Renal pelvis (tissue), 4 donors: ENCODE results near the gene PCDHGA10. TPM values are rescaled to one million over a fixed set of nuclear protein-coding genes. Genes with fewer than 3 reads are reported as not detected.
"Not testable (repeated sequence)": the region's sequence is repeated elsewhere in the genome, so short reads cannot be mapped to it uniquely, and the experiment has no call there.

ENCODE experiments used
- DNase-seq: peaks from one replicate; pipeline ENCODE4 v3.0.0-alpha.2; 2013
- polyA plus RNA-seq, 3 donors: library from polyadenylated mRNA; unstranded; fragments of 120-200 nt; gene quantifications; one replicate each; pipeline ENCODE4 v1.2.1, GENCODE V29; 2013; ENCODE audit not compliant: insufficient read length in 3 of 3

PCDHGA10 gene
- polyA plus RNA-seq, 3 donors = 3.1 to 3.7 (median 3.4) TPM

DNA sequence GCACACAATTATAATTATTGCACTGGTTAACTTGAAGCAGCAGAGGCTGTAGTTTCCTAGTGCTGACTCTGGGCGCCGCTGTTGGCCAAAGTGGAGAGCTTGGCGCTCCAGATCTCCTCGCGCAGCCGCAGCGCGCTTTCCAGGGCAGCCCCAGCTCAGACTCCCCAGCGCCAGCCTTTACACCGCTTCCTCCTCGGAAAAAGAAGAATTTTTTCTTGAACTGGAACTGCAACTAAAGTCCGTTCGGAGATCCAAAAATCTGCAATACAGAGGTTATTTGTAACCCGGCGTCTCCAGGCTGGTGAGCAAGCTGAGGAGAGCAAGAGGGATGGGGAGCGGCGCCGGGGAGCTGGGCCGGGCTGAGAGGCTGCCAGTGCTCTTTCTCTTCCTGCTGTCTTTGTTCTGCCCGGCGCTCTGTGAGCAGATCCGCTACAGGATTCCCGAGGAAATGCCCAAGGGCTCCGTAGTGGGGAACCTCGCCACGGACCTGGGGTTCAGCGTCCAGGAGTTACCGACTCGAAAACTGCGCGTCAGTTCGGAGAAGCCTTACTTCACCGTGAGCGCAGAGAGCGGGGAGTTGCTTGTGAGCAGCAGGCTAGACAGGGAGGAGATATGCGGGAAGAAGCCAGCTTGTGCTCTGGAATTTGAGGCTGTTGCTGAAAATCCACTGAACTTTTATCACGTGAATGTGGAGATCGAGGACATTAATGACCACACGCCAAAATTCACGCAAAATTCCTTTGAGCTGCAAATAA lies 25.1 kb upstream of the PCDHGA10 start, which contains the start of gene PCDHGB4:
PCDHGB4 (plus strand) TSS at position 142 of the 755 bp plus-strand sequence; CDS start at position 329, 187 bp downstream.
- not testable (repeated sequence) for DNase-seq

DNA sequence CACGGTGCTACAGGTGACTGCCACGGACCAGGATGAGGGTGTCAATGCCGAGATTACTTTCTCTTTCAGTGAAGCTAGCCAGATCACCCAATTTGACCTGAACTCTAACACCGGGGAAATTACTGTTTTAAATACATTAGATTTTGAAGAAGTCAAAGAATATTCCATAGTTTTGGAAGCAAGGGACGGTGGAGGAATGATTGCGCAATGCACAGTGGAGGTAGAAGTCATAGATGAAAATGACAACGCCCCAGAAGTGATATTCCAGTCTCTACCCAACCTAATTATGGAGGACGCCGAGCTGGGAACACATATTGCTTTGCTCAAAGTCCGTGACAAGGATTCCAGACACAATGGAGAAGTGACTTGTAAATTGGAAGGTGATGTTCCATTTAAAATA lies 24.1 kb upstream of the PCDHGA10 start:
- no peak for DNase-seq

DNA sequence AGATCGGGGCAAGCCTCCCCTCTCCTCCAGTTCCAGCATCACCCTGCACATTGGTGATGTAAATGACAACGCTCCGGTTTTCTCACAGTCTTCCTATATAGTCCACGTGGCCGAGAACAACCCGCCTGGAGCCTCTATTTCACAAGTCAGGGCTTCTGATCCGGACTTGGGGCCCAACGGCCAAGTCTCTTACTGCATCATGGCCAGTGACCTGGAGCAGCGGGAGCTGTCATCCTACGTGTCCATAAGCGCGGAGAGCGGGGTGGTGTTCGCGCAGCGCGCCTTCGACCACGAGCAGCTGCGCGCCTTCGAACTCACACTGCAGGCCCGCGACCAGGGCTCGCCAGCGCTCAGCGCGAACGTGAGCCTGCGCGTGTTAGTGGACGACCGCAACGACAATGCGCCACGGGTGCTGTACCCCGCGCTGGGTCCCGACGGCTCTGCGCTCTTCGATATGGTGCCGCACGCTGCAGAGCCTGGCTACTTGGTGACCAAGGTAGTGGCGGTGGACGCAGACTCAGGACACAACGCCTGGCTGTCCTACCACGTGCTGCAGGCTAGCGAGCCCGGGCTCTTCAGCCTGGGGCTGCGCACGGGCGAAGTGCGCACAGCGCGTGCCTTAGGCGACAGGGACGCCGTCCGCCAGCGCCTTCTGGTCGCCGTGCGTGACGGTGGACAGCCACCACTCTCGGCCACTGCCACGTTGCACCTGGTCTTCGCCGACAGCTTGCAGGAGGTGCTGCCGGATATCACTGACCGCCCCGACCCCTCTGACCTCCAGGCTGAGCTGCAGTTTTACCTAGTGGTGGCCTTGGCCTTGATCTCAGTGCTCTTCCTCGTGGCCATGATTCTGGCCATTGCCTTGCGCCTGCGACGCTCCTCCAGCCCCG lies 23.4 kb upstream of the PCDHGA10 start:
- no peak for DNase-seq

DNA sequence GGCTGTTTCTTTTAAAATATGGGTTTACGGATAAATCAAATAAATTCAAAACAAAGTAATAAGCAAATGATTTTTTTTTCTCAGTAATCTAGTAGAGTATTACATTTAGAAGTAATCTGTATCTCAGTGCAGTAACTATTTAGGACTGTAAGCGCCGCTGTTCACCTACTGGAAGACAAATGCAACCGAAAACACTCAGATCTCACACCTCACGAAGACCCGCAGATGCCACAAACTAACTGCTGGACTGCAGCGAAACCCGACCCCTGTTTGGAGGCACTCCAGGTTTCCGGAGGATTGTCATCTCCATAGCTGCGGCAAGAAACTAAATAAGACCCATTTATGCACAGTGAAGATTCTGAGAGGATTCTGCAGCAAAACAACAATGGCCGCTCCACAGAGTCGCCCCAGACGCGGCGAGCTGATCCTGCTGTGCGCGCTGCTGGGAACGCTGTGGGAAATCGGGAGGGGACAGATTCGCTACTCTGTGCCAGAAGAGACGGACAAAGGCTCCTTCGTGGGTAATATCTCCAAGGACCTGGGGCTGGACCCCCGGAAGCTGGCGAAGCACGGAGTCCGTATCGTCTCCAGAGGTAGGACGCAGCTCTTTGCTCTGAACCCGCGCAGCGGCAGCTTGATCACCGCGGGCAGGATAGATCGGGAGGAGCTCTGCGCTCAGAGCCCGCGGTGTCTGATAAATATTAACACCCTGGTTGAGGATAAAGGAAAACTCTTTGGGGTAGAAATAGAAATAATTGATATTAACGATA lies 20.2 kb upstream of the PCDHGA10 start, which contains the start of gene PCDHGA8:
PCDHGA8 (plus strand) TSS at position 205 of the 770 bp plus-strand sequence; CDS start at position 386, 181 bp downstream.
- no peak for DNase-seq

DNA sequence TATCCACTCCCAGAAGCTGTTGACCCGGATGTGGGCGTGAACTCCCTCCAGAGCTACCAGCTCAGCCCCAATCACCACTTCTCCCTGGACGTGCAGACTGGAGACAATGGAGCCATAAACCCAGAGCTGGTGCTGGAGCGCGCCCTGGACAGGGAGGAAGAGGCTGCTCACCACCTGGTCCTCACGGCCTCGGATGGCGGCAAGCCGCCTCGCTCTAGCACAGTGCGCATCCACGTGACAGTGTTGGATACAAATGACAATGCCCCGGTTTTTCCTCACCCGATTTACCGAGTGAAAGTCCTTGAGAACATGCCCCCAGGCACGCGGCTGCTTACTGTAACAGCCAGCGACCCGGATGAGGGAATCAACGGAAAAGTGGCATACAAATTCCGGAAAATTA lies 19.5 kb upstream of the PCDHGA10 start:
- DNase-seq = no peak

DNA sequence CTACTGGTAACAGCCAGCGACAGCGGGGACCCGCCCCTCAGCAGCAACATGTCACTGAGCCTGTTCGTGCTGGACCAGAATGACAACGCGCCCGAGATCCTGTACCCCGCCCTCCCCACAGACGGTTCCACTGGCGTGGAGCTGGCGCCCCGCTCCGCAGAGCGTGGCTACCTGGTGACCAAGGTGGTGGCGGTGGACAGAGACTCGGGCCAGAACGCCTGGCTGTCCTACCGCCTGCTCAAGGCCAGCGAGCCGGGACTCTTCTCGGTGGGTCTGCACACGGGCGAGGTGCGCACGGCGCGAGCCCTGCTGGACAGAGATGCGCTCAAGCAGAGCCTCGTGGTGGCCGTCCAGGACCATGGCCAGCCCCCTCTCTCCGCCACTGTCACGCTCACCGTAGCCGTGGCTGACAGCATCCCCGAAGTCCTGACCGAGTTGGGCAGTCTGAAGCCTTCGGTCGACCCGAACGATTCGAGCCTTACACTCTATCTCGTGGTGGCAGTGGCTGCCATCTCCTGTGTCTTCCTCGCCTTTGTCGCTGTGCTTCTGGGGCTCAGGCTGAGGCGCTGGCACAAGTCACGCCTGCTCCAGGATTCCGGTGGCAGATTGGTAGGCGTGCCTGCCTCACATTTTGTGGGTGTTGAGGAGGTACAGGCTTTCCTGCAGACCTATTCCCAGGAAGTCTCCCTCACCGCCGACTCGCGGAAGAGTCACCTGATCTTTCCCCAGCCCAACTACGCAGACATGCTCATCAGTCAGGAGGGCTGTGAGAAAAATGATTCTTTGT lies 18.2 kb upstream of the PCDHGA10 start:
- DNase-seq = not testable (repeated sequence)

DNA sequence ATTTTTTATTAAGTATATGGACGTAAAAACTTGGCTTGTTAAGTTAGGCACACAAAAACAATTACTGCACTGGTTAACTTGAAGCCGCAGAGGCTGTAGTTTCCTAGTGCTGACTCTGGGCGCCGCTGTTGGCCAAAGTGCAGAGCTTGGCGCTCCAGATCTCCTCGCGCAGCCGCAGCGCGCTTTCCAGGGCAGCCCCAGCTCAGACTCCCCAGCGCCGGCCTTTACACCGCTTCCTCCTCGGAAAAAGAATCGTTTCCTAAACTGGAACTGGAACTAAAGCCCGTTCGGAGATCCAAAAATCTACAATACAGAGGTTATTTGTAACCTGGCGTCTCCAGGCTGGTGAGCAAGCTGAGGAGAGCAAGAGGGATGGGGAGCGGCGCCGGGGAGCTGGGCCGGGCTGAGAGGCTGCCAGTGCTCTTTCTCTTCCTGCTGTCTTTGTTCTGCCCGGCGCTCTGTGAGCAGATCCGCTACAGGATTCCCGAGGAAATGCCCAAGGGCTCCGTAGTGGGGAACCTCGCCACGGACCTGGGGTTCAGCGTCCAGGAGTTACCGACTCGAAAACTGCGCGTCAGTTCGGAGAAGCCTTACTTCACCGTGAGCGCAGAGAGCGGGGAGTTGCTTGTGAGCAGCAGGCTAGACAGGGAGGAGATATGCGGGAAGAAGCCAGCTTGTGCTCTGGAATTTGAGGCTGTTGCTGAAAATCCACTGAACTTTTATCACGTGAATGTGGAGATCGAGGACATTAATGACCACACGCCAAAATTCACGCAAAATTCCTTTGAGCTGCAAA lies 14.8 kb upstream of the PCDHGA10 start, which contains the start of gene PCDHGB5:
PCDHGB5 (plus strand) TSS at position 192 of the 796 bp plus-strand sequence; CDS start at position 373, 181 bp downstream.
- DNase-seq = not testable (repeated sequence)

DNA sequence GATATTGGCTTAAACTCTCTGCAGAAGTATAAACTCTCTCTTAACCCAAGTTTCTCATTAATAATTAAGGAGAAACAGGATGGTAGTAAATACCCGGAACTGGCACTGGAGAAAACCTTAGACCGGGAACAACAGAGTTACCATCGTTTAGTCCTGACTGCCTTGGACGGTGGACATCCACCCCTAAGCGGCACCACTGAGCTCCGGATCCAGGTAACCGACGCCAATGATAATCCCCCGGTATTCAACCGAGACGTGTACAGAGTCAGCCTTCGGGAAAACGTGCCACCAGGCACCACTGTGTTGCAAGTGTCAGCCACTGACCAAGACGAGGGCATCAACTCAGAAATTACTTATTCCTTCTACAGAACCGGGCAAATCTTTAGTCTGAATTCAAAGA lies 14.2 kb upstream of the PCDHGA10 start:
- no peak for DNase-seq

DNA sequence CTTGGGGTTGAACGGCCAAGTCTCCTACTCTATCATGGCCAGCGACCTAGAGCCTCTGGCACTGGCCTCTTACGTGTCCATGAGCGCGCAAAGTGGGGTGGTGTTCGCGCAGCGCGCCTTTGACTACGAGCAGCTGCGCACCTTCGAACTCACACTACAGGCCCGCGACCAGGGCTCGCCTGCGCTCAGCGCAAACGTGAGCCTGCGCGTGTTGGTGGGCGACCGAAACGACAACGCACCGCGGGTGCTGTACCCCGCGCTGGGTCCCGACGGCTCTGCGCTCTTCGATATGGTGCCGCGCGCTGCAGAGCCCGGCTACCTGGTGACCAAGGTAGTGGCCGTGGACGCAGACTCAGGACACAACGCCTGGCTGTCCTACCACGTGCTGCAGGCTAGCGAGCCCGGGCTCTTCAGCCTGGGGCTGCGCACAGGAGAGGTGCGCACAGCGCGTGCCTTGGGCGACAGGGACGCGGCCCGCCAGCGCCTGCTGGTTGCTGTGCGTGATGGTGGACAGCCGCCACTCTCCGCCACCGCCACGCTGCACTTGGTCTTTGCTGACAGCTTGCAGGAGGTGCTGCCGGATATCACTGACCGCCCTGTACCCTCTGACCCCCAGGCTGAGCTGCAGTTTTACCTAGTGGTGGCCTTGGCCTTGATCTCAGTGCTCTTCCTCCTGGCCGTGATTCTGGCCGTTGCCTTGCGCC lies 13.1 kb upstream of the PCDHGA10 start:
- DNase-seq = no peak

DNA sequence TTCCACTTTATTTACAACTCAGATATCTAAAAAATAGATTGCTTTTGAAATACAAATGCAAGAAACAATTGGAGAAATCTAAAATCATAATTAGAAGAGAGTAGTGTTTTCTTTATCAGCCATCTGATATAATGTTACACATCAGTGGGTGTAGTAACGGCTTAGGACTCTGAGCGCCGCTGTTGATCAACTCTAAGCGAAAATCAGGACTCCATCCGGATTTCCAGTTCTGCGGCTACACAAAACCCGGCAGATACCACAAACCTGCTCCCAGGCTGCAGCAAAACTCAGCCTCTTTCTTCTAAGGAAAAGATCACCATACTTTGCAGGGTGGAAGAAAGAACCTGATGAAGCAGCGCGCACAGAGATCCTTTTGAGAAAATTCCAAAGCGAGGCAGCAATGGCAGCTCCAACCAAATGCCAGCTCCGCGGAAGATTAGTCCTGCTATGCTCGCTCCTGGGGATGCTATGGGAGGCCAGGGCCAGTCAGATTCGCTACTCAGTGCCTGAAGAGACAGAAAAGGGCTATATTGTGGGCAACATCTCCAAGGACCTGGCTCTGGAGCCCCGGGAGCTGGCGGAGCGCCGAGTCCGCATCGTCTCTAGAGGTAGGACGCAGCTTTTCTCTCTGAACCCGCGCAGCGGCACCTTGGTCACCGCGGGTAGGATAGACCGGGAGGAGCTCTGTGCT lies 10.1 kb upstream of the PCDHGA10 start, which contains the start of gene PCDHGA9:
PCDHGA9 (plus strand) TSS at position 226 of the 691 bp plus-strand sequence; CDS start at position 401, 175 bp downstream.
- no peak for DNase-seq

DNA sequence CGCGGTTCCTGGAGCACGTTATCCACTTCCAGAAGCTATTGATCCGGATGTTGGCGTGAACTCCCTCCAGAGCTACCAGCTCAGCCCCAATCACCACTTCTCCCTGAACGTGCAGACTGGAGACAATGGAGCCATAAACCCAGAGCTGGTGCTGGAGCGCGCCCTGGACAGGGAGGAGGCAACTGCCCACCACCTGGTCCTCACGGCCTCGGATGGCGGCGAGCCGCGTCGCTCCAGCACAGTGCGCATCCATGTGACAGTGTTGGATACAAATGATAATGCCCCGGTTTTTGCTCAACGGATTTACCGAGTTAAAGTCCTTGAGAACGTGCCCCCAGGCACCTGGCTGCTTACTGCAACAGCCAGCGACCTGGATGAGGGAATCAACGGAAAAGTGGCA lies 9.4 kb upstream of the PCDHGA10 start:
- DNase-seq = no peak

DNA sequence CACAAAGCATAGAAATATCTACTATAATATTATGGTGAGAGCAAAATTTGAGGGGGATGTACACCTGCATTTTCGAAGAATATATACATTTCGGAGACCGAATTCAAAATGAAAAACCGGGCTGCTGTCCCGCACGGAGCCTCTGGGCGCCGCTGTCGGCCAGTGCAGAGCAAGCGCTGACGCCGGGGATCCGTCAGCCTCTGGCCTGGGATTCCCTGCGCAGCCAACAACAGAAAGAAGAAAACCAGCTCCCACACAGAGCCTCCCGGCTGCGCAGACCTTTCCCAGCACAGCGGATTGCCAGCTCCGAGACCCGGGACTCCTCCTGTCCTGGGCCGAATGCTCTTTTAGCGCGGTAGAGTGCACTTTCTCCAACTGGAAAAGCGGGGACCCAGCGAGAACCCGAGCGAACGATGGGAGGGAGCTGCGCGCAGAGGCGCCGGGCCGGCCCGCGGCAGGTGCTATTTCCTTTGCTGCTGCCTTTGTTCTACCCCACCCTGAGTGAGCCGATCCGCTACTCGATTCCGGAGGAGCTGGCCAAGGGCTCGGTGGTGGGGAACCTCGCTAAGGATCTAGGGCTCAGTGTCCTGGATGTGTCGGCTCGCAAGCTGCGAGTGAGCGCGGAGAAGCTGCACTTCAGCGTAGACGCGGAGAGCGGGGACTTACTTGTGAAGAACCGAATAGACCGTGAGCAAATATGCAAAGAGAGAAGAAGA lies 4.8 kb upstream of the PCDHGA10 start, which contains the start of gene PCDHGB6:
PCDHGB6 (plus strand) TSS at position 232 of the 716 bp plus-strand sequence; CDS start at position 414, 182 bp downstream.
- not testable (repeated sequence) for DNase-seq

DNA sequence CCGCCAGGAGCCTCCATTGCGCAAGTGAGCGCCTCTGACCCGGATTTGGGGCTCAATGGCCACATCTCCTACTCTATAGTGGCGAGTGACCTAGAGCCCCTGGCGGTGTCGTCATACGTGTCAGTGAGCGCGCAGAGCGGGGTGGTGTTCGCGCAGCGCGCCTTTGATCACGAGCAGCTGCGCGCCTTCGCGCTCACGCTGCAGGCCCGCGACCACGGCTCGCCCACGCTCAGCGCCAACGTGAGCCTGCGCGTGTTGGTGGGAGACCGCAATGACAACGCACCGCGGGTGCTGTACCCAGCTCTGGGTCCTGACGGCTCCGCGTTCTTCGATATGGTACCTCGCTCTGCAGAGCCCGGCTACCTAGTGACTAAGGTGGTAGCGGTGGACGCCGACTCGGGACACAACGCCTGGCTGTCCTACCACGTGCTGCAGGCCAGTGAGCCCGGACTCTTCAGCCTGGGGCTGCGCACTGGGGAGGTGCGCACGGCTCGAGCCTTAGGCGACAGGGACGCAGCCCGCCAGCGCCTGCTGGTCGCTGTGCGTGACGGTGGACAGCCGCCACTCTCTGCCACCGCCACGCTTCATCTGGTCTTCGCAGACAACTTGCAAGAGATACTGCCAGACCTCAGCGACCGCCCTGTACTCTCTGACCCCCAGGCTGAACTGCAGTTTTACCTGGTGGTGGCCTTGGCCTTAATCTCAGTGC lies 3.0 kb upstream of the PCDHGA10 start:
- no peak for DNase-seq

DNA sequence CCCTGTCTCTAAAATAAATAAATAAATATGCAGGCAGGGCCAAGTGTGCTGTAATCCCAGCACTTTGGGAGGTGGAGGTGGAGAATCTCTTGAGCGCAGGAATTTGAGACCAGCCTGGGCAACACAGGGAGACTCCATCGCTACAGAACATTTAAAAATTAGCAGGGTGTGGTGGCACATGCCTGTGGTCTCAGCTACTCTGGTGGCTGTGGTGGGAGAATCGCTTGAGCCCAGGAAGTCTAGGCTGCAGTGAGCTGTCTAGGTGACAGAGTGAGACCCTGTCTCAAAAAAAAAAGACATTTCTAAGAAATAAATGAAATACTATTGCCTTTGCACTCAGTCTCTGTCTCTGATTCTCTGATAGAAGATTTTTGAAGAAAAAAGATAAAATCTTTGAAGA lies 1.2 kb upstream of the PCDHGA10 start:
- DNase-seq = no peak

DNA sequence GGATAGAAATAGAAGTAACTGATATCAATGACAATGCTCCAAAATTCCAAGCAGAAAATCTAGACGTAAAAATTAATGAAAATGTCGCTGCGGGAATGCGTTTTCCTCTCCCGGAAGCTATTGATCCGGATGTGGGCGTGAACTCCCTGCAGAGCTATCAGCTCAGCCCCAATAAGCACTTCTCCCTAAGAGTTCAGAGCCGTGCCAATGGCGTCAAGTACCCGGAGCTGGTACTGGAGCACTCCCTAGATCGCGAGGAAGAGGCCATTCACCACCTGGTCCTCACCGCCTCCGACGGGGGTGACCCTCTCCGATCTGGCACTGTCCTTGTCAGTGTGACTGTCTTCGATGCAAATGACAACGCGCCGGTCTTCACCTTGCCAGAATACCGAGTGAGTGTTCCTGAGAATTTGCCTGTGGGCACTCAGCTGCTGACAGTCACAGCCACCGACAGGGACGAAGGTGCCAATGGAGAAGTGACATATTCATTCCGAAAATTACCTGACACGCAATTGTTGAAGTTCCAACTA lies 818 bp downstream of the PCDHGA10 start:
- no peak for DNase-seq

DNA sequence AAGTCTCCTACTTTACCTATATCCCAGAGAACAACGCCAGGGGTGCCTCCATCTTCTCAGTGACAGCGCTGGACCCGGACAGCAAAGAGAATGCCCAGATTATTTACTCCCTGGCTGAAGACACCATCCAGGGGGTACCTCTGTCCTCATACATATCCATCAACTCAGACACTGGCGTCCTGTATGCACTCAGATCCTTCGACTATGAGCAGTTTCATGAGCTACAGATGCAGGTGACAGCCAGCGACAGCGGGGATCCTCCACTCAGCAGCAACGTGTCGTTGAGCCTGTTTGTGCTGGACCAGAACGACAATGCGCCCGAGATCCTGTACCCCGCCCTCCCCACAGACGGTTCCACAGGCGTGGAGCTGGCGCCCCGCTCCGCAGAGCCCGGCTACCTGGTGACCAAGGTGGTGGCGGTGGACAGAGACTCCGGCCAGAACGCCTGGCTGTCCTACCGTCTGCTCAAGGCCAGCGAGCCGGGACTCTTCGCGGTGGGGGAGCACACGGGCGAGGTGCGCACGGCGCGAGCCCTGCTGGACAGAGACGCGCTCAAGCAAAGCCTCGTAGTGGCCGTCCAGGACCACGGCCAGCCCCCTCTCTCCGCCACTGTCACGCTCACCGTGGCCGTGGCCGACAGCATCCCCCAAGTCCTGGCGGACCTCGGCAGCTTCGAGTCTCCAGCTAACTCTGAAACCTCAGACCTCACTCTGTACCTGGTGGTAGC lies 1.9 kb downstream of the PCDHGA10 start:
- not testable (repeated sequence) for DNase-seq
